GM23338 (cell line): ENCODE data around the gene FUT7.

Experiments
- JUNB ChIP-seq: IDR thresholded peaks from one replicate; pipeline ENCODE4 v1.6.1; 2016; ENCODE audit warnings: antibody characterized with exemption; ENCODE audit not compliant: unreplicated experiment
- TF ChIP-seq, protein P1 (sequence below), 2 experiments: fragments of 200-600 bp in 1 of 2; sonication (generic) in 1 of 2; conservative IDR thresholded peaks; 2 replicates each; pipeline versions ENCODE4 v1.5.1 to v1.6.1; 2016 to 2017; ENCODE audit warnings: antibody characterized with exemption in 2 of 2, low read depth in 2 of 2, mild to moderate bottlenecking in 2 of 2, moderate library complexity in 1 of 2

DNA sequence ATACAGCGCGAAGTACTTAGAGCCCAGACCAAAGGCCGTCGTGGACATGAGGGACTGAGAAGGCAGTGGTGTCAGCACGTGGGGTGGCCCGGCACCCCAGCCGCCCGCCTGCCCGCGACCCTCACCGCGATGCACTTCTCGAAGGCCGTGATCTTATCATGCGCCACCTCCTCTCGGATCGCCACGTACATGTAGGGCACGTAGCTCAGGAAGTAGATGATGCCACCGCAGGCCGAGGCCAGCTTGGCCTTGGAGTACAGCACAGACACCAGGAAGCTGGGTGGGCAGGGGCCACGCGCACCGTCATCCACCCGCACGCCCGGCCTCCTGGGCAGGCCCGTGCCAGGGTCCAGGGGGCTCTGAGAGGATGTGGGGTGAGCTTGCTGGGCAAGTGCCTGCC, 14.8 kb downstream of the FUT7 start:
- TF ChIP-seq, protein P1, sequence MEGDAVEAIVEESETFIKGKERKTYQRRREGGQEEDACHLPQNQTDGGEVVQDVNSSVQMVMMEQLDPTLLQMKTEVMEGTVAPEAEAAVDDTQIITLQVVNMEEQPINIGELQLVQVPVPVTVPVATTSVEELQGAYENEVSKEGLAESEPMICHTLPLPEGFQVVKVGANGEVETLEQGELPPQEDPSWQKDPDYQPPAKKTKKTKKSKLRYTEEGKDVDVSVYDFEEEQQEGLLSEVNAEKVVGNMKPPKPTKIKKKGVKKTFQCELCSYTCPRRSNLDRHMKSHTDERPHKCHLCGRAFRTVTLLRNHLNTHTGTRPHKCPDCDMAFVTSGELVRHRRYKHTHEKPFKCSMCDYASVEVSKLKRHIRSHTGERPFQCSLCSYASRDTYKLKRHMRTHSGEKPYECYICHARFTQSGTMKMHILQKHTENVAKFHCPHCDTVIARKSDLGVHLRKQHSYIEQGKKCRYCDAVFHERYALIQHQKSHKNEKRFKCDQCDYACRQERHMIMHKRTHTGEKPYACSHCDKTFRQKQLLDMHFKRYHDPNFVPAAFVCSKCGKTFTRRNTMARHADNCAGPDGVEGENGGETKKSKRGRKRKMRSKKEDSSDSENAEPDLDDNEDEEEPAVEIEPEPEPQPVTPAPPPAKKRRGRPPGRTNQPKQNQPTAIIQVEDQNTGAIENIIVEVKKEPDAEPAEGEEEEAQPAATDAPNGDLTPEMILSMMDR (conservative IDR thresholded peaks at IDR 0.05; ENCODE audit: low read depth in 2 of 2), result no peak
- TF ChIP-seq JUNB, result no peak
